Mesothelial cell of epicardium (in vitro differentiated cells): ENCODE results near the gene TXN. TPM values are rescaled to one million over a fixed set of nuclear protein-coding genes. Genes with fewer than 3 reads are reported as not detected.

Experiments used
- DNase-seq, 2 experiments: peaks; one replicate each; pipeline ENCODE4 v3.0.0; 2021; ENCODE audit warnings: low spot score in 2 of 2; ENCODE audit not compliant: unreplicated experiment in 2 of 2
- H3K27ac Mint-ChIP-seq: 2 replicates; pipeline ENCODE4 v1.8.0; 2021; ENCODE audit warnings: mixed read lengths
- H3K27me3 Mint-ChIP-seq: 2 replicates; pipeline ENCODE4 v1.8.0; 2021; ENCODE audit warnings: low read depth, mixed read lengths
- H3K36me3 Mint-ChIP-seq: 2 replicates; pipeline ENCODE4 v1.8.0; 2021; ENCODE audit warnings: mixed read lengths
- H3K4me1 Mint-ChIP-seq: 2 replicates; pipeline ENCODE4 v1.8.0; 2021; ENCODE audit warnings: mixed read lengths
- H3K4me3 Mint-ChIP-seq: 2 replicates; pipeline ENCODE4 v1.8.0; 2021; ENCODE audit warnings: mild to moderate bottlenecking, moderate library complexity, mixed read lengths
- H3K9me3 Mint-ChIP-seq: 2 replicates; pipeline ENCODE4 v1.8.0; 2021; ENCODE audit warnings: mixed read lengths
- total RNA-seq: library from RNA; stranded (reverse); gene quantifications from 3 replicates; pipeline ENCODE4 v1.2.1, GENCODE V29; 2021
- TF ChIP-seq, protein P1 (sequence below): fragments of 200-600 bp; sonication (generic); IDR thresholded peaks from one replicate; pipeline ENCODE4 v1.5.0; 2021; ENCODE audit warnings: antibody characterized with exemption; ENCODE audit not compliant: unreplicated experiment

TXN gene
- total RNA-seq, 1 donor from 2014 or later = 114 TPM

DNA sequence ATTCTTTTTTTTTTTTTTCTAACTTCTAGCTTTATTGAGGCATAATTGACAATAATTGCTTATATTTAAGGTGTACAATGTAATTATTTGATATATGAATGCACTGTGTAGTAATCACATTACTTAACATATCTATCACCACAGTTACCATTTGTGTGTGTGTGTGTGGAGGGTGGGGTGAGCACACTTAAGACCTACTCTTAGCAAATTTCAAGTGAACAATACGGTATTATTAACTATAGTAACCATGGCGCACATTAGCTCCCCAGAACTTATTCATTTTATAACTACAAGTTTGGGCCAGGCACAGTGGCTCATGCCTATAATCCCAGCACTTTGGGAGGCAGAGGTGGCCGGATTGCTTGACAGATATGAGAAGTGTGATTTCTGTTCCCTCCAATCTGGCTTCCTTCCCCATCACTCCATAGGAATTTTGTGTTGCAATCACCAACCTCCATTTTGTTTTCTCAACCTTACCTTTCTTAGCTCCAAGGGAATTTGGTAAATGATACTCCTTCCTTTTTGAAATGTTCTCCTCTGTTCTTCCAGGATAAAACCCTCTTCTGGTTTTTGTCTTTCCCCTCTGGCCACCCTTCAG, 14.9 kb downstream of the TXN start:
- DNase-seq = no peak
- Mint-ChIP-seq H3K36me3 (peaks cover 14% of the 10 kb centered on the region), H3K4me3 (no peak overlapping the region), H3K4me1 (no peaks in the 10 kb centered on the region), H3K27me3 (no peaks in the 10 kb centered on the region), H3K9me3 (peaks cover 3% of the 10 kb centered on the region), H3K27ac (no peak overlapping the region)
- TF ChIP-seq, protein P1, sequence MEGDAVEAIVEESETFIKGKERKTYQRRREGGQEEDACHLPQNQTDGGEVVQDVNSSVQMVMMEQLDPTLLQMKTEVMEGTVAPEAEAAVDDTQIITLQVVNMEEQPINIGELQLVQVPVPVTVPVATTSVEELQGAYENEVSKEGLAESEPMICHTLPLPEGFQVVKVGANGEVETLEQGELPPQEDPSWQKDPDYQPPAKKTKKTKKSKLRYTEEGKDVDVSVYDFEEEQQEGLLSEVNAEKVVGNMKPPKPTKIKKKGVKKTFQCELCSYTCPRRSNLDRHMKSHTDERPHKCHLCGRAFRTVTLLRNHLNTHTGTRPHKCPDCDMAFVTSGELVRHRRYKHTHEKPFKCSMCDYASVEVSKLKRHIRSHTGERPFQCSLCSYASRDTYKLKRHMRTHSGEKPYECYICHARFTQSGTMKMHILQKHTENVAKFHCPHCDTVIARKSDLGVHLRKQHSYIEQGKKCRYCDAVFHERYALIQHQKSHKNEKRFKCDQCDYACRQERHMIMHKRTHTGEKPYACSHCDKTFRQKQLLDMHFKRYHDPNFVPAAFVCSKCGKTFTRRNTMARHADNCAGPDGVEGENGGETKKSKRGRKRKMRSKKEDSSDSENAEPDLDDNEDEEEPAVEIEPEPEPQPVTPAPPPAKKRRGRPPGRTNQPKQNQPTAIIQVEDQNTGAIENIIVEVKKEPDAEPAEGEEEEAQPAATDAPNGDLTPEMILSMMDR = no peak

GRCh38 chr9:110240198-110240597, 16.1 kb downstream of the TXN start:
- Mint-ChIP-seq H3K36me3 (peaks cover 17% of the 10 kb centered on the region), H3K27ac (no peak overlapping the region), H3K4me1 (no peaks in the 10 kb centered on the region), H3K4me3 (no peak overlapping the region), H3K27me3 (no peaks in the 10 kb centered on the region), H3K9me3 (peaks cover 4% of the 10 kb centered on the region)
- TF ChIP-seq, protein P1 = no peak
- DNase-seq = no peak

- DNase-seq = no peak
- TF ChIP-seq, protein P1 = no peak
- Mint-ChIP-seq H3K27ac (no peak overlapping the region), H3K4me3 (no peak overlapping the region), H3K27me3 (no peaks in the 10 kb centered on the region), H3K4me1 (no peaks in the 10 kb centered on the region), H3K9me3 (no peaks in the 10 kb centered on the region), H3K36me3 (no peaks in the 10 kb centered on the region)
Measured at GRCh38 chr9:110228321-110228720, 28.0 kb downstream of the TXN start.

DNA sequence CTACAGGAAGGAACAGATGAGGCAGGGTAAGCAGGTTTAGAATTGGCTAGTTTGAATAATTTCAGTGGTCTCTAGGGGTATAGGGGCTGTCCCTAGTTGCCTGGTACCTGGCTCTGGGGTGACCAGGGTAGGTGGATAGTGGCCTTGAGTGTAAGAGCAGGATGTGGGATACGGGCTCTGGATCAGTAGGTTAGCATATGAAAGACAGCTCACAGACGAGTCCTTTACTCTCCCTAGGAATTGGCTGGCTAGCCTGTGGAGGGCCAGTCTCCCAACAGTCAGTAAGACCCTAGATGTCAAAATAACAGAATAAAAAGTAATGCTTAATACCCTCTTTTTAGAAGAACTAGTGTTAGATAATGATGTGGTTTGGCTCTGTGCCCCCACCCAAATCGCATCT, 31.7 kb downstream of the TXN start:
- TF ChIP-seq, protein P1 = no peak
- Mint-ChIP-seq H3K36me3 (no peaks in the 10 kb centered on the region), H3K27me3 (no peaks in the 10 kb centered on the region), H3K4me3 (no peak overlapping the region), H3K4me1 (no peaks in the 10 kb centered on the region), H3K9me3 (peaks cover 8% of the 10 kb centered on the region), H3K27ac (no peak overlapping the region)
- DNase-seq = no peak

- Mint-ChIP-seq H3K4me3 (no peak overlapping the region), H3K27ac (no peak overlapping the region), H3K4me1 (no peaks in the 10 kb centered on the region), H3K27me3 (peaks cover 2% of the 10 kb centered on the region), H3K9me3 (peaks cover 8% of the 10 kb centered on the region), H3K36me3 (no peaks in the 10 kb centered on the region)
- no peak for DNase-seq
- TF ChIP-seq, protein P1 = no peak
Measured at GRCh38 chr9:110220809-110221208, 35.5 kb downstream of the TXN start.
